ENCODE data around the gene RERE. TPM values are rescaled to one million over a fixed set of nuclear protein-coding genes. Genes with fewer than 3 reads are reported as not detected.

The RERE gene
- total RNA-seq, 4 donors from 2014 or later, result 118 to 244 (median 131) TPM

DNA sequence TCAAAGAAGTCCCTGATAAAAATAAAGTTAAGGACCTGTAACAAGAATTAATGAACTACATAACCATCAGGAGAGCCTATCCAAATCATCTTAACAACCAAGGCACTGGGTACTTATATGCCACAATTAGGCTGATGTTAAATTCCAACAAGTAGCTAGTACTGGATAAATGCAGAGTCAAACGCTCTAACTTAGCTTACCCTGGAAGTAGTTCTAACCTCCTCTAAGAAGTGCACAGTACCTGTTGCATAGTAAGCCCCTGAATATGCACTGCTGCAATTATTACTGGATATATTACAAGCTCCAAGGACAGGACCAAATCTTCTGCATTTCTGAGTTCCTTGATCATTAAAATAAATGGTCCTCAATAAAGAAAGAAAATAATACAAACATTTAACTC lies 125.8 kb downstream of the RERE start:
- Histone ChIP-seq H3K9me3 (no peaks in the 10 kb centered on the region), H3K4me1 (peaks cover 0 to 7% of the 10 kb centered on the region in 2 donors), H3K4me3 (replicated peaks in 1 of 3) (no peak overlapping the region), H3K27ac (no peak overlapping the region), H3K36me3 (no peaks in the 10 kb centered on the region), H3K27me3 (no peaks in the 10 kb centered on the region)
- TF ChIP-seq POLR2A (IDR thresholded peaks at IDR 0.05), result no peak
- TF ChIP-seq, protein P1, sequence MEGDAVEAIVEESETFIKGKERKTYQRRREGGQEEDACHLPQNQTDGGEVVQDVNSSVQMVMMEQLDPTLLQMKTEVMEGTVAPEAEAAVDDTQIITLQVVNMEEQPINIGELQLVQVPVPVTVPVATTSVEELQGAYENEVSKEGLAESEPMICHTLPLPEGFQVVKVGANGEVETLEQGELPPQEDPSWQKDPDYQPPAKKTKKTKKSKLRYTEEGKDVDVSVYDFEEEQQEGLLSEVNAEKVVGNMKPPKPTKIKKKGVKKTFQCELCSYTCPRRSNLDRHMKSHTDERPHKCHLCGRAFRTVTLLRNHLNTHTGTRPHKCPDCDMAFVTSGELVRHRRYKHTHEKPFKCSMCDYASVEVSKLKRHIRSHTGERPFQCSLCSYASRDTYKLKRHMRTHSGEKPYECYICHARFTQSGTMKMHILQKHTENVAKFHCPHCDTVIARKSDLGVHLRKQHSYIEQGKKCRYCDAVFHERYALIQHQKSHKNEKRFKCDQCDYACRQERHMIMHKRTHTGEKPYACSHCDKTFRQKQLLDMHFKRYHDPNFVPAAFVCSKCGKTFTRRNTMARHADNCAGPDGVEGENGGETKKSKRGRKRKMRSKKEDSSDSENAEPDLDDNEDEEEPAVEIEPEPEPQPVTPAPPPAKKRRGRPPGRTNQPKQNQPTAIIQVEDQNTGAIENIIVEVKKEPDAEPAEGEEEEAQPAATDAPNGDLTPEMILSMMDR (IDR thresholded peaks at IDR 0.05), result no peak
- intact Hi-C loops (cut with DNase I), result no loop called here
- no peak for DNase-seq
- WGBS, 2 donors, result 68 to 77% methylated on average over 1 of the region's 1 CpG

DNA sequence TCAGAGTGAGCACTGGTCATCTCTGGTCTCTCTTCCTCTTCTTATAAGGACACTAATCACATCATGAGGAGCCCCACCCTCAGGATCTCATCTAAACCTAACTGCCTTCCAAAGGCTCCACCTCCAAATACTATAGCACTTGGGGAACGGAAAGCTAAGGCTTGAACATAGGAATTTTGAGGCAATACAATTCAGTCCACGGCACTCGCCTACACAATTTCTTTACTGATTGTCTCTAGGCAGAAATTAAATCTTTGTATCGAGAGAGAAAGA lies 127.3 kb downstream of the RERE start:
- 97 to 98% methylated on average over 4 of the region's 4 CpGs for WGBS, 2 donors
- peaks cover 6 to 7% of the 10 kb centered on the region in 2 donors for H3K4me1 ChIP-seq
- no peaks in the 10 kb centered on the region for H3K27me3 ChIP-seq
- H3K36me3 ChIP-seq, result no peaks in the 10 kb centered on the region
- no peak for DNase-seq
- TF ChIP-seq, protein P1 (IDR thresholded peaks at IDR 0.05), result no peak
- TF ChIP-seq POLR2A (IDR thresholded peaks at IDR 0.05), result no peak
- H3K9me3 ChIP-seq, result no peaks in the 10 kb centered on the region
- no peak overlapping the region for H3K27ac ChIP-seq
- H3K4me3 ChIP-seq (replicated peaks in 1 of 3), result no peak overlapping the region
- intact Hi-C loops (cut with DNase I), result no loop called here

DNA sequence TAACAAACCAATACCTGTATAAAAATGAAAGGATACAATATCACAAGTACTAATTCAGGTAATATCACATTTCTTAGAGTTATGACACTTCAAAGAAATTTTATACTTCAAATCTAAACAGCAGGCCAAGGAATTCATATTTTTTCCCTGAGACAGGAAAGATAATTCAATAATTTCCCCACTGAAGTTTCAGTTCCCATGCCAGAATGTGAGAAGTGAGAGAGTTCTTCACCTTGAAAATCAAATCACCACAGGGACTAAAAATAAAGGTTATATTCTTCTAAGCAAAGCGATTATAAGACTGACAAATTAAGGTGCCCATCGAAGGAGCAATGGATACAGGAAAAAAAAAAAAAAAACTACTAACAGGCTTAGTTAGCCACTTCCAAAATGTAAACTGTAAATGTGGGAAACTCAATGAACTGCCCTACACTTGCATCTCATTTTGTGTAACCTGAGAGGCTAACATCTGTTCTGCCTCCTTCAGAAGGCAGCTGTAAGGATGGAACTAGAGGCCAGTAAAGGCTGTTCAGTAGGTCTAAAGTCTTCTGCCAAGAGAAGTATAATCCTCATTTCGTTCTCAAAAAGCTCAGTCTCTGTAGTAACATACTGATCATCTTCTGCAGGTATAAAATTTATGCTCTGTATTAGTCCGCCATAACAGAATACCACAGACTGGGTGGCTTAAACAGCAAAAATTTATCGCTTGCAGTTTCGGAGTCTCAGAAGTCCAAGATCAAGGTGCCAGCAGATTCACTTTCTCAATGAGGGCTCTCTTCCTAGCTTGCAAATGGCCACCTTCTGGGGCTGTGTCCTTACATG lies 127.8 kb downstream of the RERE start:
- 89 to 93% methylated on average over 6 of the region's 6 CpGs for WGBS, 2 donors
- intact Hi-C loops (cut with DNase I), result no loop called here
- no peak overlapping the region for H3K27ac ChIP-seq

DNA sequence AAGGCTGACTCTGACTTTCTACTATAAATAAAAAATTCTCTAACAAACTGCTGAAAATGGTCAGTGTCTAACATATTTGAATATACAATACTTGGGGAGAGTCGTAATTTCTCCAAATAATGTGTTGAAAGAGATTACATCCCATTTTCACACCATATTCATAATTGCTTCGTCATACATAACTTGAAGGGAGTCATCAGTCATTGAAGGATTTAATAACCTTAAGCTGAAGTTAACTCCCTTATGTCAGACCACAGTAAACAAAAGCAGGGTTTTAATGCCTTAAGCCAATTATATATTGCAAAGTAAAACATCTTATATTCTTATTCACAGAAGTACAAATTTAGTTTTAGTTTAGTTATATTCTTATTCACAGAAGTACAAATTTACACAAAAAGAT lies 129.9 kb downstream of the RERE start:
- no peaks in the 10 kb centered on the region for H3K36me3 ChIP-seq
- TF ChIP-seq POLR2A (IDR thresholded peaks at IDR 0.05), result no peak
- TF ChIP-seq, protein P1 (IDR thresholded peaks at IDR 0.05), result no peak
- no peaks in the 10 kb centered on the region for H3K27me3 ChIP-seq
- H3K27ac ChIP-seq, result peak overlapping the region in 1 of 3 donors; percentile 24
- no peak overlapping the region for H3K4me3 ChIP-seq (replicated peaks in 1 of 3)
- no peaks in the 10 kb centered on the region for H3K9me3 ChIP-seq
- H3K4me1 ChIP-seq, result peaks cover 3 to 7% of the 10 kb centered on the region in 2 donors
- intact Hi-C loops (cut with DNase I), result no loop called here
- WGBS, 2 donors, result 94 to 95% methylated on average over 2 of the region's 2 CpGs
- no peak for DNase-seq

More for the DNA sequence above, 127.8 kb downstream of the RERE start:
- Histone ChIP-seq H3K9me3 (no peaks in the 10 kb centered on the region), H3K4me3 (replicated peaks in 1 of 3) (no peak overlapping the region), H3K27me3 (no peaks in the 10 kb centered on the region), H3K4me1 (peaks cover 7% of the 10 kb centered on the region in 2 donors), H3K36me3 (no peaks in the 10 kb centered on the region)
- no peak for TF ChIP-seq POLR2A (IDR thresholded peaks at IDR 0.05)
- TF ChIP-seq, protein P1 (IDR thresholded peaks at IDR 0.05), result no peak
- DNase-seq, result no peak

DNA sequence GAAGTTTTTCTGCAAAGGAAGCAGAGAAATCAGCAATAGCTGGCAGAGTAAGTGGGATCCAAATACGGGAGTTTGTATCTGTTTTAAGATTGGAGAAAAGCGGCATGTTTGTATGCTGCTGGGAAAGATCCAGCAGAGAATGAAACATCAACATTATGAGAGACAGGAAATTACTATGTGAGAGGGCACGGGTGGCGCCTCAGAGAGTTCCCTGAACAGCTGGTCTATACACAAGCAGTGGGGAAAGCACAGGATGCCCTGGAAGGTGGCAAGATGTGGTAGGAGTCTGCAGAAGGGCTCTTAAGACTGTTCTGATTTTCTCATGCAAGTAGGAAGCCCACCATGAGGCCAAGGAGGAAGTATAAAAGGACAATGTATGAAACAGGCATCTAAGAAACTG lies 130.4 kb downstream of the RERE start:
- WGBS, 2 donors, result 60 to 64% methylated on average over 4 of the region's 4 CpGs
- Histone ChIP-seq H3K4me1 (peaks cover 3 to 7% of the 10 kb centered on the region in 2 donors), H3K36me3 (no peaks in the 10 kb centered on the region), H3K9me3 (no peaks in the 10 kb centered on the region), H3K4me3 (replicated peaks in 1 of 3) (no peak overlapping the region), H3K27ac (peak overlapping the region in 1 of 3 donors; percentile 24), H3K27me3 (no peaks in the 10 kb centered on the region)
- DNase-seq, result no peak
- intact Hi-C loops (cut with DNase I), result no loop called here
- TF ChIP-seq, protein P1 (IDR thresholded peaks at IDR 0.05), result no peak
- TF ChIP-seq POLR2A (IDR thresholded peaks at IDR 0.05), result no peak

Measured in thyroid gland (tissue), 4 donors.